Breast epithelium (tissue), 3 donors: ENCODE results near the gene CERS1.

Source experiments
- POLR2A ChIP-seq: fragments of 450-650 bp; IDR thresholded peaks from one replicate; pipeline ENCODE4 v1.6.1; 2016; ENCODE audit warnings: antibody characterized with exemption, mild to moderate bottlenecking, moderate library complexity
- POLR2AphosphoS5 ChIP-seq, 3 donors: sonication (generic); formaldehyde crosslinking; IDR thresholded peaks; one replicate each; pipeline ENCODE4 v1.6.1; 2017; ENCODE audit warnings: antibody characterized with exemption in 3 of 3
- TF ChIP-seq, protein P1 (sequence below), 3 donors: fragments of 450-650 bp; IDR thresholded peaks; one replicate each; pipeline ENCODE4 v1.5.1; 2016 to 2017; ENCODE audit warnings: antibody characterized with exemption in 3 of 3, mild to moderate bottlenecking in 3 of 3, moderate library complexity in 3 of 3

DNA sequence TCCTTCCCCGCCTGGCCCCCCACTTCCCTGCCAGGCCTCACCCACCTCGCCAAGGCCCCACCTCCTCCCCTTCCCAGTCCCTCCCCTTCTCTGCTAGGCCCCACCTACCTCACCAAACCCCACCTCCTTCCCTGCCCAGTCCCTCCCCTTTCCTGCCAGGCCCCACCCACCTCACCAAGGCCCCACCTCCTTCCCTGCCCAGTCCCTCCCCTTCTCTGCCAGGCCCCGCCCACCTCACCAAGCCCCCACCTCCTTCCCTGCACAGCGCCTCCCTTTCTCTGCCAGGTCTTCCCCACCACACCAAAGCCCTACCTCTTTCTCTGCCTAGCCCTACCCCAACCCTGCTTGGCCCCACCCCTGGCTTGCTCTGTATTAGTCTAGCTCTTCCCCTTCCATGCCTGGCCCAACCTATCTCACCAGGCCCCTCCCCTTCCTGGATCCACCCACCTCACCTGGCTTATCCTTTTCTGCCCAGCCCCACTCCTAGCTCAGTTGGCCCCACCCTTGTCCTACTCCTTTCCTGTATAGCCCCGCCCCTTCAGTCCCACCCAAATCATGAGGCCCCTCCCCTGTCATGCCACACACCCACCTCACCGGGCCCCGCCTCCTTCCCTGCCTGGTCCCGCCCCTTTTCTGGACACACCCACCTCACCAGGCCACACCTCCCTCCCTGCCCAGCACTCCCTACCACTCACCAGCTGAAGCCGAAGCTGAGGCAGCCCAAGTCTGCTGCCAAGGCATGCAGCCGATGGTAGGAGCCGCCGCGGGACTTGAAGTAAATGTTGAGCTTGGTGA, 16.2 kb downstream of the CERS1 start:
- TF ChIP-seq, protein P1, sequence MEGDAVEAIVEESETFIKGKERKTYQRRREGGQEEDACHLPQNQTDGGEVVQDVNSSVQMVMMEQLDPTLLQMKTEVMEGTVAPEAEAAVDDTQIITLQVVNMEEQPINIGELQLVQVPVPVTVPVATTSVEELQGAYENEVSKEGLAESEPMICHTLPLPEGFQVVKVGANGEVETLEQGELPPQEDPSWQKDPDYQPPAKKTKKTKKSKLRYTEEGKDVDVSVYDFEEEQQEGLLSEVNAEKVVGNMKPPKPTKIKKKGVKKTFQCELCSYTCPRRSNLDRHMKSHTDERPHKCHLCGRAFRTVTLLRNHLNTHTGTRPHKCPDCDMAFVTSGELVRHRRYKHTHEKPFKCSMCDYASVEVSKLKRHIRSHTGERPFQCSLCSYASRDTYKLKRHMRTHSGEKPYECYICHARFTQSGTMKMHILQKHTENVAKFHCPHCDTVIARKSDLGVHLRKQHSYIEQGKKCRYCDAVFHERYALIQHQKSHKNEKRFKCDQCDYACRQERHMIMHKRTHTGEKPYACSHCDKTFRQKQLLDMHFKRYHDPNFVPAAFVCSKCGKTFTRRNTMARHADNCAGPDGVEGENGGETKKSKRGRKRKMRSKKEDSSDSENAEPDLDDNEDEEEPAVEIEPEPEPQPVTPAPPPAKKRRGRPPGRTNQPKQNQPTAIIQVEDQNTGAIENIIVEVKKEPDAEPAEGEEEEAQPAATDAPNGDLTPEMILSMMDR (IDR thresholded peaks at IDR 0.05): no peak
- TF ChIP-seq POLR2A (no peak), POLR2AphosphoS5 (IDR thresholded peaks at IDR 0.05) (no peak)
